SU-DHL-6 (cell line): ENCODE data around the gene PTGES2.

Source experiments
- H2AFZ ChIP-seq: fragments of 200-600 bp; sonication (generic); 2 replicates; pipeline ENCODE4 v1.6.1; 2014; ENCODE audit warnings: low read depth, mild to moderate bottlenecking, moderate library complexity, mixed read lengths, antibody characterized with exemption, low read length; ENCODE audit not compliant: severe bottlenecking
- H3F3A ChIP-seq: fragments of 200-600 bp; shearing (Covaris generic); 2 replicates; pipeline ENCODE4 v1.6.0; 2016; ENCODE audit warnings: antibody characterized with exemption, mild to moderate bottlenecking; ENCODE audit not compliant: insufficient read depth
- H3K27ac ChIP-seq: fragments of 200-600 bp; sonication (generic); 2 replicates; pipeline ENCODE4 v1.5.1; 2016; ENCODE audit warnings: low read depth, mild to moderate bottlenecking, low read length, moderate library complexity, mixed read lengths
- H3K27me3 ChIP-seq: fragments of 200-600 bp; sonication (generic), shearing (Covaris generic); 2 replicates; pipeline ENCODE4 v1.6.0; 2014; ENCODE audit warnings: mild to moderate bottlenecking, low read length
- H3K36me3 ChIP-seq: fragments of 200-600 bp; sonication (generic); 2 replicates; pipeline ENCODE4 v1.6.1; 2014; ENCODE audit warnings: mild to moderate bottlenecking, low read length, mixed read lengths
- H3K4me2 ChIP-seq: fragments of 300-600, 200-600 bp; shearing (Covaris generic), sonication (generic); 2 replicates; pipeline ENCODE4 v1.6.0; 2014; ENCODE audit warnings: low read length, low read depth, mild to moderate bottlenecking; ENCODE audit not compliant: poor library complexity, severe bottlenecking
- H3K4me3 ChIP-seq: fragments of 200-600 bp; sonication (generic); 2 replicates; pipeline ENCODE4 v1.5.1; 2014; ENCODE audit warnings: antibody characterized with exemption, low read length, mild to moderate bottlenecking, mixed read lengths; ENCODE audit not compliant: insufficient read depth, poor library complexity, severe bottlenecking
- H3K79me2 ChIP-seq: fragments of 200-600 bp; sonication (generic); 2 replicates; pipeline ENCODE4 v1.6.1; 2014; ENCODE audit warnings: mild to moderate bottlenecking, low read length, moderate library complexity; ENCODE audit not compliant: insufficient read depth
- H3K9ac ChIP-seq: fragments of 200-600 bp; sonication (generic); 2 replicates; pipeline ENCODE4 v1.7.0; 2014; ENCODE audit warnings: mild to moderate bottlenecking, low read length
- H3K9me2 ChIP-seq: fragments of 200-600 bp; sonication (generic); replicated peaks from 2 replicates; pipeline ENCODE4 v1.6.1; 2014; ENCODE audit warnings: low read length; ENCODE audit not compliant: insufficient read depth
- H3K9me3 ChIP-seq: fragments of 200-600 bp; sonication (generic); 2 replicates; pipeline ENCODE4 v1.6.1; 2014; ENCODE audit warnings: low read length, mixed read lengths; ENCODE audit not compliant: insufficient read depth
- H4K20me1 ChIP-seq: fragments of 200-600 bp; sonication (generic); 2 replicates; pipeline ENCODE4 v1.6.1; 2014; ENCODE audit warnings: low read depth, mild to moderate bottlenecking, antibody characterized with exemption, low read length, moderate library complexity, mixed read lengths
- CTCF ChIP-seq: fragments of 200-600 bp; sonication (generic); IDR thresholded peaks from one replicate; pipeline ENCODE4 v1.5.1; 2017; ENCODE audit warnings: antibody characterized with exemption, mild to moderate bottlenecking, low read length, moderate library complexity; ENCODE audit not compliant: insufficient read depth, poor library complexity, severe bottlenecking
- EZH2phosphoT487 ChIP-seq: fragments of 200-600 bp; sonication (generic), shearing (Covaris generic); conservative IDR thresholded peaks from 2 replicates; pipeline ENCODE4 v1.6.1; 2018; ENCODE audit warnings: mild to moderate bottlenecking, antibody characterized with exemption, low read length, moderate library complexity, mixed read lengths

The PTGES2 gene

GRCh38 chr9:128092199-128092977 lies 35.1 kb downstream of the PTGES2 start:
- Histone ChIP-seq H3K4me3 (no peak overlapping the region), H2AFZ (no peak overlapping the region), H3K9ac (no peak overlapping the region), H3K27ac (no peak overlapping the region), H3K79me2 (peaks cover 90% of the 10 kb centered on the region), H3K4me2 (no peak overlapping the region), H3F3A (0 out of 2 replicates have a peak, but pooled peaks cover 4% of the 10 kb centered on the region), H4K20me1 (no peaks in the 10 kb centered on the region), H3K27me3 (no peaks in the 10 kb centered on the region), H3K36me3 (no peaks in the 10 kb centered on the region), H3K9me3 (no peaks in the 10 kb centered on the region), H3K9me2 (no peaks in the 10 kb centered on the region)
- TF ChIP-seq CTCF (no peak), EZH2phosphoT487 (no peak)

- no peak overlapping the region for H3K4me2 ChIP-seq
- no peaks in the 10 kb centered on the region for H3K9me2 ChIP-seq
- peaks cover 88% of the 10 kb centered on the region for H3K79me2 ChIP-seq
- no peak overlapping the region for H3K9ac ChIP-seq
- no peak overlapping the region for H2AFZ ChIP-seq
- H4K20me1 ChIP-seq = no peaks in the 10 kb centered on the region
- 0 out of 2 replicates have a peak, but pooled peaks cover 4% of the 10 kb centered on the region for H3F3A ChIP-seq
- no peaks in the 10 kb centered on the region for H3K9me3 ChIP-seq
- no peaks in the 10 kb centered on the region for H3K27me3 ChIP-seq
- H3K4me3 ChIP-seq = no peak overlapping the region
- H3K36me3 ChIP-seq = no peaks in the 10 kb centered on the region
- no peak for TF ChIP-seq CTCF
- no peak for TF ChIP-seq EZH2phosphoT487
- no peak overlapping the region for H3K27ac ChIP-seq
Observed at GRCh38 chr9:128091571-128091970, 36.0 kb downstream of the PTGES2 start.

- H3K36me3 ChIP-seq = no peaks in the 10 kb centered on the region
- TF ChIP-seq CTCF (no peak), EZH2phosphoT487 (no peak)
- no peak overlapping the region for H2AFZ ChIP-seq
- H4K20me1 ChIP-seq = no peaks in the 10 kb centered on the region
- H3K27ac ChIP-seq = no peak overlapping the region
- no peak overlapping the region for H3K4me3 ChIP-seq
- no peaks in the 10 kb centered on the region for H3K9me3 ChIP-seq
- no peaks in the 10 kb centered on the region for H3K27me3 ChIP-seq
- peaks cover 86% of the 10 kb centered on the region for H3K79me2 ChIP-seq
- 0 out of 2 replicates have a peak, but pooled peaks cover 4% of the 10 kb centered on the region for H3F3A ChIP-seq
- H3K4me2 ChIP-seq = no peak overlapping the region
- no peak overlapping the region for H3K9ac ChIP-seq
- H3K9me2 ChIP-seq = no peaks in the 10 kb centered on the region
Observed at GRCh38 chr9:128091144-128091543, 36.4 kb downstream of the PTGES2 start.
